Fibroblast of the aortic adventitia (primary cell): ENCODE results near the gene CHEK1. TPM values are rescaled to one million over a fixed set of nuclear protein-coding genes. Genes with fewer than 3 reads are reported as not detected.
"Not testable (repeated sequence)": the region's sequence is repeated elsewhere in the genome, so short reads cannot be mapped to it uniquely, and the experiment has no call there.

Source experiments
- DNase-seq: peaks from one replicate; pipeline ENCODE4 v3.0.0-alpha.2; 2010; ENCODE audit warnings: low read depth
- H3K4me3 ChIP-seq: 2 replicates; pipeline ENCODE4 v1.5.1; 2011; ENCODE audit warnings: low read depth, mild to moderate bottlenecking, control low read depth, low read length, moderate library complexity
- CTCF ChIP-seq: IDR thresholded peaks from 2 replicates; pipeline ENCODE4 v1.5.1; 2011; ENCODE audit warnings: mild to moderate bottlenecking, low read length, control low read depth, inconsistent platforms; ENCODE audit not compliant: insufficient read depth
- small RNA-seq: library from RNA; depleted of rRNA; stranded (forward); fragments of <200 nt; gene quantifications from one replicate; pipeline ENCODE3, GENCODE V24; 2012
- total RNA-seq: library from RNA; depleted of rRNA; stranded (reverse); fragments of >200 nt; gene quantifications from 2 replicates; pipeline ENCODE4 v1.2.3, GENCODE V29; 2012; ENCODE audit warnings: low replicate concordance

CHEK1 gene
- total RNA-seq, 1 donor = 49.5 TPM

GRCh38 chr11:125701858-125702621, 77.1 kb downstream of the CHEK1 start:
- no peak for DNase-seq
- no peak overlapping the region for H3K4me3 ChIP-seq
- TF ChIP-seq CTCF = no peak

GRCh38 chr11:125704686-125705085, 79.7 kb downstream of the CHEK1 start:
- not testable (repeated sequence) for H3K4me3 ChIP-seq, DNase-seq

GRCh38 chr11:125720781-125721180, 95.8 kb downstream of the CHEK1 start:
- no peak overlapping the region for H3K4me3 ChIP-seq
- no peak for TF ChIP-seq CTCF
- no peak for DNase-seq

GRCh38 chr11:125724125-125724524, 99.2 kb downstream of the CHEK1 start:
- H3K4me3 ChIP-seq = no peak overlapping the region
- peak; percentile 71 for DNase-seq
- peak; percentile 64 for TF ChIP-seq CTCF

Small RNAs within 50 kb of the gene (small RNA-seq; reads per million reads assigned to genes)
- gene RNU2-35P = not detected

Other genes starting within 250 kb of the CHEK1 start
- gene FEZ1, start 128.9 kb upstream of the CHEK1 start, total RNA-seq = 77.0 and 91.8 TPM in 2 replicates
- gene EI24, start 55.7 kb upstream of the CHEK1 start, total RNA-seq = 94.5 and 153 TPM in 2 replicates
- gene STT3A, start 32.3 kb upstream of the CHEK1 start, total RNA-seq = 285 and 375 TPM in 2 replicates
- gene ACRV1, start 55.7 kb downstream of the CHEK1 start, total RNA-seq = not detected in 2 replicates
- not detected in 2 replicates for gene PATE1, start 121.1 kb downstream of the CHEK1 start, total RNA-seq
- 0.18 and 3.2 TPM in 2 replicates for gene PATE2, start 153.7 kb downstream of the CHEK1 start, total RNA-seq
- gene PATE3, start 163.0 kb downstream of the CHEK1 start, total RNA-seq = not detected in 2 replicates
- gene PATE4, start 208.2 kb downstream of the CHEK1 start, total RNA-seq = not detected in 2 replicates